Activated CD4-positive, alpha-beta T cell treated with anti-CD3 and anti-CD28 coated beads, Interleukin-2, amount 10 ng/mL, durations not matched to agents 7 days and 5 days (primary cell): ENCODE results near the gene EEF2KMT. TPM values are rescaled to one million over a fixed set of nuclear protein-coding genes. Genes with fewer than 3 reads are reported as not detected.

ENCODE experiments used
- CTCF ChIA-PET: fragments of 350-600 bp; sonication (Branson Sonifier 250); formaldehyde crosslinking; loops from one replicate; lab custom pipeline; 2021; ENCODE audit warnings: antibody characterized with exemption; lab: Charles Lee
- POLR2A ChIA-PET: fragments of 350-600 bp; sonication (Branson Sonifier 250); formaldehyde crosslinking; loops from one replicate; lab custom pipeline; 2021; ENCODE audit warnings: antibody characterized with exemption; lab: Charles Lee
- DNase-seq: peaks from one replicate; pipeline ENCODE4 v3.0.0-alpha.2; 2020
- H3K27ac Mint-ChIP-seq: one replicate; pipeline ENCODE4 v1.8.0; 2021; ENCODE audit warnings: mild to moderate bottlenecking, moderate library complexity, mixed read lengths
- H3K27me3 Mint-ChIP-seq: one replicate; pipeline ENCODE4 v1.8.0; 2021; ENCODE audit warnings: mixed read lengths
- H3K36me3 Mint-ChIP-seq: one replicate; pipeline ENCODE4 v1.8.0; 2021; ENCODE audit warnings: low read depth, mixed read lengths
- H3K4me1 Mint-ChIP-seq: one replicate; pipeline ENCODE4 v1.8.0; 2021; ENCODE audit warnings: mixed read lengths
- H3K4me3 Mint-ChIP-seq: one replicate; pipeline ENCODE4 v1.8.0; 2021; ENCODE audit warnings: mild to moderate bottlenecking, moderate library complexity, mixed read lengths
- H3K9me3 Mint-ChIP-seq: one replicate; pipeline ENCODE4 v1.8.0; 2021; ENCODE audit warnings: mixed read lengths
- total RNA-seq, 2 experiments: library from RNA; stranded (reverse); gene quantifications; one replicate each; pipeline ENCODE4 v1.2.3, GENCODE V29; 2021

The EEF2KMT gene
- total RNA-seq, 2 experiments from 2014 or later, result 7.4 to 7.6 TPM

GRCh38 chr16:5040451-5040850 lies 57.1 kb downstream of the EEF2KMT start:
- no peak for DNase-seq

GRCh38 chr16:5036228-5037156 lies 61.1 kb downstream of the EEF2KMT start:
- CTCF ChIA-PET, result interaction anchor here (1.1 kb wide), 1 partner anchor 9 kb away, joined by 3 read pairs; no protein-coding TSS in a partner anchor
- no peak overlapping the region for H3K4me3 Mint-ChIP-seq

More at GRCh38 chr16:5040451-5040850, 57.1 kb downstream of the EEF2KMT start:
- H3K4me1 Mint-ChIP-seq, result no peaks in the 10 kb centered on the region
- H3K9me3 Mint-ChIP-seq, result no peaks in the 10 kb centered on the region
- no peaks in the 10 kb centered on the region for H3K36me3 Mint-ChIP-seq
- no peaks in the 10 kb centered on the region for H3K27me3 Mint-ChIP-seq
- ChIA-PET POLR2A (no interaction called here), CTCF (interaction anchor here (1.2 to 1.5 kb wide), 2 partner anchors 8 to 15 kb away, joined by 3 to 4 read pairs; no protein-coding TSS in a partner anchor)
- no peak overlapping the region for H3K4me3 Mint-ChIP-seq
- no peak overlapping the region for H3K27ac Mint-ChIP-seq

GRCh38 chr16:5035909-5036227 lies 61.7 kb downstream of the EEF2KMT start:
- H3K36me3 Mint-ChIP-seq, result no peaks in the 10 kb centered on the region
- H3K9me3 Mint-ChIP-seq, result no peaks in the 10 kb centered on the region
- DNase-seq, result no peak
- no peak overlapping the region for H3K27ac Mint-ChIP-seq
- POLR2A ChIA-PET, result no interaction called here
- H3K27me3 Mint-ChIP-seq, result no peaks in the 10 kb centered on the region
- peaks cover 23% of the 10 kb centered on the region for H3K4me1 Mint-ChIP-seq
- CTCF ChIA-PET, result no interaction called here
- H3K4me3 Mint-ChIP-seq, result no peak overlapping the region

More at GRCh38 chr16:5036228-5037156, 61.1 kb downstream of the EEF2KMT start:
- H3K27ac Mint-ChIP-seq, result no peak overlapping the region
- no peaks in the 10 kb centered on the region for H3K27me3 Mint-ChIP-seq
- peaks cover 23% of the 10 kb centered on the region for H3K4me1 Mint-ChIP-seq
- DNase-seq, result no peak
- no peaks in the 10 kb centered on the region for H3K9me3 Mint-ChIP-seq
- POLR2A ChIA-PET, result no interaction called here
- no peaks in the 10 kb centered on the region for H3K36me3 Mint-ChIP-seq

Other genes with a start within 250 kb of the EEF2KMT start
- gene PPL, start 160.6 kb downstream of the EEF2KMT start, total RNA-seq, result not detected
- not detected for gene SEC14L5, start 139.5 kb downstream of the EEF2KMT start, total RNA-seq
- 10 to 100 TPM; 16.8 to 18.8 TPM for gene NAGPA, start 63.9 kb downstream of the EEF2KMT start, total RNA-seq
- not detected for gene C16orf89, start 31.8 kb downstream of the EEF2KMT start, total RNA-seq
- 10 to 100 TPM; 24.5 to 26.0 TPM for gene ALG1, start 26.0 kb downstream of the EEF2KMT start, total RNA-seq